ENCODE data around the gene PEX1. TPM values are rescaled to one million over a fixed set of nuclear protein-coding genes. Genes with fewer than 3 reads are reported as not detected.
A peak's percentile ranks its signal among the peaks of the same experiment; 100 is the strongest.

Gene PEX1
- total RNA-seq, result 10 to 100 TPM; 18.4 to 20.6 TPM

DNA sequence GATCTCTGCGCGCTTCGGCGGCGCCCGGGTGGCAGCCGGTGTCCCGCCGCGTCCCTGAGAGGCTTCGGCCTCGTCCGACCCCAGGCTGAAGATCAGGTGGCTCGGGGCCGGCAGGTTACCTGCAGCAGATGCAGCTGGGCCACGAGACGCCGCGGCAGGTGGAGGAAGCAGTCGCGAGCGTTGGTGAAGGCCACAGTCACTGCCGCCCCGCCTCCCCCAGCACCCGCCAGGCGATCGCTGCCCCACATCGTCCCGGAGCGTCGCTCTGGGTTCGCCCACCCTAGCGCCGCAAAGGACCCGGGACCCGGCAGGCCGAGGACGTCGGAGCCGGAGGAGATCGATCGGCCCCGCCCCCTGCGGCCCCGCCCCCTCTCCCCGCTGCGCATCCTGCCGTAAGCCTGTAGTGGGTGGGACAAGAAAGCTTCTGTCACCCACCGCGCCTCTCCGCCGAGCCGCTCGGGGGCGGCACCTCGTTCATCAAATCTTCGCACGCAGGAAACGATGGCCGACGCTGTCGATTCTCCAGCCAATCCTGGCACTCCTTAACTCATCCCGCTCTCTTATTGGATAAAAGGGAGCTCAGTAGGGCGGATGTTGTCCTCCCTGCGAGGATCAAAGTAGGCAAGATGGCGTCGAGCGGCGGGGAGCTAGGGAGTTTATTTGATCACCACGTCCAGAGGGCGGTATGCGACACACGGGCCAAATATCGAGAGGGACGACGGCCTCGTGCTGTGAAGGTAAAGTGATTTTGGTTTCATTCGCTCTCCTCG lies at the start of gene PEX1, which contains the start of gene RBM48:
Gene PEX1, minus strand, starts transcription at position 333 of the 770 bp plus-strand sequence. Its CDS starts 85 bp downstream, at position 248.
Gene RBM48, plus strand, starts transcription at position 608 of the 770 bp plus-strand sequence. Its CDS starts 19 bp downstream, at position 627.
- H3K4me1 ChIP-seq, result no peaks in the 10 kb centered on the region
- no peaks in the 10 kb centered on the region for H3K9me3 ChIP-seq
- H3K9ac ChIP-seq (ENCODE audit: low read depth in 2 of 2, low read length in 2 of 2), result peak within 1 kb of the TSS; percentile 83 to 90
- DNase-seq, result peak; percentile 97
- no peaks in the 10 kb centered on the region for H3K27me3 ChIP-seq
- intact Hi-C loops (cut with DNase I), result loop anchor here (10.0 kb wide), 1 partner anchor 74 kb away; no protein-coding TSS in a partner anchor
- H3K27ac ChIP-seq, result peak within 1 kb of the TSS; percentile 81
- peaks cover 15% of the 10 kb centered on the region for H3K36me3 ChIP-seq
- TF ChIP-seq, protein P1, sequence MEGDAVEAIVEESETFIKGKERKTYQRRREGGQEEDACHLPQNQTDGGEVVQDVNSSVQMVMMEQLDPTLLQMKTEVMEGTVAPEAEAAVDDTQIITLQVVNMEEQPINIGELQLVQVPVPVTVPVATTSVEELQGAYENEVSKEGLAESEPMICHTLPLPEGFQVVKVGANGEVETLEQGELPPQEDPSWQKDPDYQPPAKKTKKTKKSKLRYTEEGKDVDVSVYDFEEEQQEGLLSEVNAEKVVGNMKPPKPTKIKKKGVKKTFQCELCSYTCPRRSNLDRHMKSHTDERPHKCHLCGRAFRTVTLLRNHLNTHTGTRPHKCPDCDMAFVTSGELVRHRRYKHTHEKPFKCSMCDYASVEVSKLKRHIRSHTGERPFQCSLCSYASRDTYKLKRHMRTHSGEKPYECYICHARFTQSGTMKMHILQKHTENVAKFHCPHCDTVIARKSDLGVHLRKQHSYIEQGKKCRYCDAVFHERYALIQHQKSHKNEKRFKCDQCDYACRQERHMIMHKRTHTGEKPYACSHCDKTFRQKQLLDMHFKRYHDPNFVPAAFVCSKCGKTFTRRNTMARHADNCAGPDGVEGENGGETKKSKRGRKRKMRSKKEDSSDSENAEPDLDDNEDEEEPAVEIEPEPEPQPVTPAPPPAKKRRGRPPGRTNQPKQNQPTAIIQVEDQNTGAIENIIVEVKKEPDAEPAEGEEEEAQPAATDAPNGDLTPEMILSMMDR (IDR thresholded peaks at IDR 0.05), result peak; percentile 35
- H3K4me3 ChIP-seq, result peak within 1 kb of the TSS; percentile 77

DNA sequence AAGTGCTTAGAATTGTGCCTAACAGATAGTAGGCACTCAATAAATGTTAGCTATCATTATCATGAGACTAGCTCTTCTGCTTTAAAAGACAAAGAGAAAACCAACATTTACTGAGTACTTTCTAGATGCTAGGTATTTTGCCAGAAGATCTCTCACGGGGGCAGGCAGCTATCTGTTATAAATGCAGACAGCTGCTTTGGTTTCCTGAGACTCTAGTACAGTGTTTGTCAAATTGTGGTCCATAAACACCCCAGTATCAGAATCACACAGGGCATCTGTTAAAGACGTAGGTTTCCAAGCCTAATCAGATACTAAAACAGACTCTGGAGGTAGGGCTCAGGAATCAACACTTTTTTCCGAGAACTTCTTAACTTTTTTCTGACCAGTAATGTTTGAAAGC lies 48.0 kb upstream of the PEX1 start:
- Histone ChIP-seq H3K27ac (no peak overlapping the region), H3K9me3 (no peaks in the 10 kb centered on the region), H3K9ac (ENCODE audit: low read depth in 2 of 2, low read length in 2 of 2) (no peak overlapping the region), H3K4me1 (no peaks in the 10 kb centered on the region), H3K36me3 (peaks cover 6% of the 10 kb centered on the region), H3K27me3 (no peaks in the 10 kb centered on the region), H3K4me3 (no peak overlapping the region)
- intact Hi-C loops (cut with DNase I), result no loop called here
- DNase-seq, result no peak
- TF ChIP-seq, protein P1 (IDR thresholded peaks at IDR 0.05), result no peak

DNA sequence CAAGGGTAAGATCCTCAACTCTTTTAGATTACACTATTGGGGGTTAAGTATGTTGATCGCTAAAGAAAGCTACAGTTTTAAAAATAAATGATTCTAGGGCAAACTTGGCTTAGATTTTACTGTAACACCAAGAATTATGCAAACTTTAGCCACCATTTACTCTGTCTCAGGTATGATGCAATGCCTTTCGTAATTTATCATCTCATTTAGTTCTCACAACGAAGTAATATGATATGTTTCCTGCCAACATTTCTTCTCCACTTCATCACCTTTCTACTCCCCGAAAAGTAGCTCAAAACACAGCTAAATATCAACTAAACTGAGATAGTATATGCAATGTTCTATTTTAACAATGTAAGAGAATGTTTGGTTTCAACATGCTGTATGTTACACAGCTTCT lies 40.8 kb upstream of the PEX1 start:
- TF ChIP-seq, protein P1 (IDR thresholded peaks at IDR 0.05), result no peak
- Histone ChIP-seq H3K9me3 (no peaks in the 10 kb centered on the region), H3K27ac (no peak overlapping the region), H3K4me1 (no peaks in the 10 kb centered on the region), H3K27me3 (no peaks in the 10 kb centered on the region), H3K9ac (ENCODE audit: low read depth in 2 of 2, low read length in 2 of 2) (no peak overlapping the region), H3K4me3 (no peak overlapping the region), H3K36me3 (no peaks in the 10 kb centered on the region)
- intact Hi-C loops (cut with DNase I), result no loop called here
- DNase-seq, result no peak

DNA sequence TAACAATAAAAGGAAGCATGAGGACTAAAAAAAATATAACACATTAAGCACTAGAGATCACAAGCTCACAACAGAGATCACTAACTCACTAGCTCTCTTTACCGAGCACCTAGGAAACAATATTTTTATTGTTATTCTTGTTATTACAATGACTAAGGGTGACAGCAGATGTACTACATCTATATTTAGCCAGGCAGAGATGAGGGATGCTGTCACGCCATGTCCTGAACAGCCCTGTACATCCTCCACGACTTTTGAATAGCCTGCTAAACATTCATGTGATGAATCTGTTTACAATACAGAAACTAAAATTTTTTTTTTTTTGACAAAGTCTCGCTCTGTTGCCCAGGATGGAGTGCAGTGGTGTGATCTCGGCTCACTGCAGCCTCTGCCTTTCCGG lies 39.1 kb upstream of the PEX1 start:
- intact Hi-C loops (cut with DNase I), result no loop called here
- TF ChIP-seq, protein P1 (IDR thresholded peaks at IDR 0.05), result no peak
- Histone ChIP-seq H3K9me3 (no peaks in the 10 kb centered on the region), H3K36me3 (no peaks in the 10 kb centered on the region), H3K27me3 (no peaks in the 10 kb centered on the region), H3K9ac (ENCODE audit: low read depth in 2 of 2, low read length in 2 of 2) (no peak overlapping the region), H3K27ac (no peak overlapping the region), H3K4me1 (no peaks in the 10 kb centered on the region), H3K4me3 (no peak overlapping the region)
- no peak for DNase-seq

DNA sequence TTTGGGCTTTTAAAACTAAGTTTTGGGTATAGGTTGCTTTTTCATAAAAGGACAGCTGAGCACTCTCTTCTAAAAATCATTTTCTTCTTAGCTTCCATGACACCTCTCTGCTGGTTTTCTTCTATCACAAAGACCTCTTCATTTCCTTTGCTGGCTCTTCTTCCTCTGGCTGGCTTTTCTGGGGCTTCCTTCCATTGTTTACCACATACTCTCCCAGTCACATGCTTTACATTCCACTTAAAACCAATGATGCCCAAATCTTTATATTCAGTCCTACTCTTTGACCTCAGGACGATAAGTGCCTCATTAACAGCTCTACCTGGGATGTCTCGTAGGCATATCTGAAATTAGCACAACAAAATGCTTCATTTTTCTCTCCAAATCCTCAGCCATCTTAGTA lies 35.0 kb upstream of the PEX1 start:
- H3K4me1 ChIP-seq, result no peaks in the 10 kb centered on the region
- H3K36me3 ChIP-seq, result no peaks in the 10 kb centered on the region
- TF ChIP-seq, protein P1 (IDR thresholded peaks at IDR 0.05), result no peak
- H3K9me3 ChIP-seq, result no peaks in the 10 kb centered on the region
- intact Hi-C loops (cut with DNase I), result no loop called here
- no peaks in the 10 kb centered on the region for H3K27me3 ChIP-seq
- no peak for DNase-seq
- no peak overlapping the region for H3K9ac ChIP-seq (ENCODE audit: low read depth in 2 of 2, low read length in 2 of 2)
- H3K4me3 ChIP-seq, result no peak overlapping the region
- no peak overlapping the region for H3K27ac ChIP-seq

All from colonic mucosa (tissue), 4 donors.